ENCODE data around the gene CD80. TPM values are rescaled to one million over a fixed set of nuclear protein-coding genes. Genes with fewer than 3 reads are reported as not detected.

Gene CD80
- polyA plus RNA-seq, 1 of the 3 experiments (the other 2 are of a cell fraction), result not detected

GRCh38 chr3:119579366-119580066 is 20.1 kb upstream of the CD80 start, which contains the start of gene ADPRH:
TSS of gene ADPRH (plus strand) at chr3:119579492. CDS start at chr3:119582170, 2,678 bp downstream.
- CTCF ChIA-PET, result no interaction called here
- POLR2A ChIA-PET, result interaction anchor here (1.0 kb wide), 1 partner anchor 81 kb away, joined by 3 read pairs; the partner anchor contains the start of gene TIMMDC1

GRCh38 chr3:119575507-119575906 is 16.1 kb upstream of the CD80 start:
- ChIA-PET POLR2A (no interaction called here), CTCF (no interaction called here)

More at GRCh38 chr3:119579366-119580066, 20.1 kb upstream of the CD80 start, which contains the start of gene ADPRH:
- peak; percentile 77 for DNase-seq
- Histone ChIP-seq H3K4me2 (peak within 1 kb of the TSS; percentile 41; the same call in 1 of the 2 replicates), H3K27ac (ENCODE audit: low read depth in 2 of 2, low read length in 1 of 2) (no peak within 1 kb of the TSS; a peak in 1 of 4 replicates), H3K79me2 (ENCODE audit: insufficient read depth) (no peaks in the 10 kb centered on the region), H3K9me2 (no peaks in the 10 kb centered on the region), H3F3A (replicated peaks; ENCODE audit: insufficient read depth) (no peaks in the 10 kb centered on the region), H3K4me3 (ENCODE audit: low read depth in 2 of 2, low read length in 1 of 2) (peak within 1 kb of the TSS in 1 of 2 experiments; percentile 37; a peak in 2 of 4 replicates), H3K36me3 (replicated peaks in 1 of 2; ENCODE audit: control insufficient read depth in 1 of 2, insufficient read depth in 2 of 2, low read length in 1 of 2) (no peaks in the 10 kb centered on the region), H3K27me3 (ENCODE audit: insufficient read depth) (no peaks in the 10 kb centered on the region), H4K20me1 (ENCODE audit: insufficient read depth) (no peaks in the 10 kb centered on the region), H2AFZ (ENCODE audit: low read depth) (peak within 1 kb of the TSS; percentile 41; the same call in 1 of the 2 replicates), H3K4me1 (ENCODE audit: control insufficient read depth in 1 of 2, insufficient read depth in 2 of 2, low read depth in 1 of 2, low read length in 1 of 2) (no peaks in the 10 kb centered on the region; a peak in 1 of 4 replicates), H3K9me3 (no peaks in the 10 kb centered on the region), H3K9ac (no peak within 1 kb of the TSS)
- 55% methylated on average over 25 of the region's 68 CpGs for WGBS (ENCODE audit: low lambda C conversion rate)
- TF ChIP-seq CHD2 (IDR thresholded peaks at IDR 0.05; ENCODE audit: low read length, partially characterized antibody) (peak; percentile 60), FOXJ3 (CRISPR knock-in tag; IDR thresholded peaks at IDR 0.05) (no peak), SMC3 (IDR thresholded peaks at IDR 0.05; ENCODE audit: low read depth, low read length) (no peak), PBX3 (IDR thresholded peaks at IDR 0.05) (no peak)

More at GRCh38 chr3:119575507-119575906, 16.1 kb upstream of the CD80 start:
- Histone ChIP-seq H3K9me3 (no peaks in the 10 kb centered on the region), H3K27me3 (ENCODE audit: insufficient read depth) (no peaks in the 10 kb centered on the region), H3K79me2 (ENCODE audit: insufficient read depth) (no peaks in the 10 kb centered on the region), H3K9me2 (no peaks in the 10 kb centered on the region), H3K36me3 (replicated peaks in 1 of 2; ENCODE audit: control insufficient read depth in 1 of 2, insufficient read depth in 2 of 2, low read length in 1 of 2) (no peaks in the 10 kb centered on the region), H2AFZ (ENCODE audit: low read depth) (no peak overlapping the region), H3F3A (replicated peaks; ENCODE audit: insufficient read depth) (no peaks in the 10 kb centered on the region), H3K27ac (ENCODE audit: low read depth in 2 of 2, low read length in 1 of 2) (no peak overlapping the region), H3K4me3 (ENCODE audit: low read depth in 2 of 2, low read length in 1 of 2) (no peak overlapping the region), H3K4me2 (no peak overlapping the region), H3K4me1 (ENCODE audit: control insufficient read depth in 1 of 2, insufficient read depth in 2 of 2, low read depth in 1 of 2, low read length in 1 of 2) (no peaks in the 10 kb centered on the region; a peak in 1 of 4 replicates), H4K20me1 (ENCODE audit: insufficient read depth) (no peaks in the 10 kb centered on the region), H3K9ac (no peak overlapping the region)
- TF ChIP-seq TEAD4 (IDR thresholded peaks at IDR 0.05; ENCODE audit: borderline replicate concordance, insufficient read depth) (no peak), JUND (IDR thresholded peaks at IDR 0.05) (no peak), CHD2 (IDR thresholded peaks at IDR 0.05; ENCODE audit: low read length, partially characterized antibody) (no peak), FOXM1 (IDR thresholded peaks at IDR 0.05; ENCODE audit: low read depth) (no peak), SMC3 (IDR thresholded peaks at IDR 0.05; ENCODE audit: low read depth, low read length) (no peak), NRF1 (IDR thresholded peaks at IDR 0.05; ENCODE audit: low read depth, low read length) (no peak), GATA2 (CRISPR knock-in tag; IDR thresholded peaks at IDR 0.05) (no peak), TCF12 (IDR thresholded peaks at IDR 0.05) (no peak), GABPA (IDR thresholded peaks at IDR 0.05; ENCODE audit: low read depth) (no peak), CTCF (IDR thresholded peaks at IDR 0.05) (no peak), FOSL2 (IDR thresholded peaks at IDR 0.05; ENCODE audit: borderline replicate concordance, low read depth) (no peak), EZH2phosphoT487 (IDR thresholded peaks at IDR 0.05; ENCODE audit: borderline replicate concordance, low read depth) (no peak), USF1 (IDR thresholded peaks at IDR 0.05; ENCODE audit: borderline replicate concordance, low read depth) (no peak), ELF1 (IDR thresholded peaks at IDR 0.05) (no peak), PBX3 (IDR thresholded peaks at IDR 0.05) (no peak), RAD21 (IDR thresholded peaks at IDR 0.05; ENCODE audit: low read length) (no peak)
- DNase-seq, result no peak

Data from SK-N-SH (cell line).